GM19468 (cell line): ENCODE data around the gene RPS21.
A peak's percentile ranks its signal among the peaks of the same experiment; 100 is the strongest.

Experiments
- ATAC-seq: cut with Tn5 transposase; IDR thresholded peaks from one replicate; pipeline ENCODE4 v1.9.1; 2021; ENCODE audit warnings: mild to moderate bottlenecking, moderate library complexity, moderate number of reproducible peaks; ENCODE audit not compliant: unreplicated experiment; ENCODE audit errors: extremely low read depth

RPS21 gene

GRCh38 chr20:62386383-62387218, at the start of gene RPS21:
Gene RPS21 (plus strand): TSS chr20:62387103. CDS start chr20:62387339, 236 bp downstream.
- ATAC-seq, result peak; percentile 64

- no peak for ATAC-seq
Measured at GRCh38 chr20:62337558-62338293, 49.2 kb upstream of the RPS21 start.

DNA sequence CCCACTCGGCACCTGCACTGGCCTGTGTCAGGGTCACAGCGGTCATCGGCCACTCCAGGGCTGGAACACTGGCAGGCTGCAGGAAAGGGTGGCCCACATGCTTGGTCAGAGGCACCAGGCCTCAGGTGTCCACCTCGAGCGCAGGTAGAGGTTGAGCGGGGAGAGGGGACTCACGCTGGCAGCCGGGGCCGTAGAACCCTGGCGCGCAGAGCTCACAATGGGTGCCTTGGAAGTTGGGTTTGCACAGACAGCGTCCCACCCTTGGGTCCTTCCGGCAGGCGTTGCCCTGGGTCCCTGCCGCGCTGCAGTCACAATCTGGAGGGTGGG, 48.6 kb upstream of the RPS21 start:
- no peak for ATAC-seq

DNA sequence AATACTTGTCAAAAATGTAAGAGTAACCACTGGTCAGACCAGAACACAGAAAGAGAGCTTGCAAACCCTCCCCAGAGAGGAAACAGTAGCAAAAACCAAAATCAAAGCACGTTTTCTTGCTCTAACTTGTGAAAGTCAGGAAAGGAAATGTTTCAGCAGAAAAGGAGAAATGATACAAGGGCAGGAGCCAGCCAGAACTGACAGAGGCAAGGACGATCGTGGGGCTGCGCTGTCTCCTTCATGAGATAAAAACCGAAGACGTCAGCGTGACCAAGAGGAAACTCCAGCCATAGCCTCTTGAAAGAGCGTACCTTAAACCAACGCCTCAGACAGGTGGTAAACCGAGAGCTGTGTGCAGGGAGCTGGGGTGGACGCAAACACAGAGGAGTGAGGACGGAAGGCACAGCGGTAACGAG, 47.2 kb upstream of the RPS21 start:
- ATAC-seq, result peak; percentile 55

- no peak for ATAC-seq
Measured at GRCh38 chr20:62342910-62343309, 44.0 kb upstream of the RPS21 start.

GRCh38 chr20:62344092-62344491, 42.8 kb upstream of the RPS21 start:
- ATAC-seq, result no peak

DNA sequence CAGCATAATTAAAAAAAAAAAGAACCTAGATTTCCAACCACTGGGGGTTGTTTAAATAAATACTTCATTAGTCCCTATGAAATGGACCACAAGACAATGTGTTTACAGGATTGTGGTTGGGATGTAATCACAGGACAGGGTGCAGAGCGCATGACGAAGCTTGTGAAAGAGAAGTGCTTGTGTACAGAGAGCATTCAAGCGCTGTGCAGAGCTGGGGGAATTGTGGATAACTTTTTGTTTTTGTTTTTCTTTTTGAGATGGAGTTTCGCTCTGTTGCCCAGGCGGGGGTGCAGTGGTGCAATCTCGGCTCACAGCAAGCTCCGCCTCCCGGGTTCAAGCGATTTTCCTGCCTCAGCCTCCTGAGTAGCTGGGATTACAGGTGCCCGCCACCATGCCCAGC, 42.1 kb upstream of the RPS21 start:
- no peak for ATAC-seq

- ATAC-seq, result no peak
Measured at GRCh38 chr20:62345681-62346370, 41.1 kb upstream of the RPS21 start.

DNA sequence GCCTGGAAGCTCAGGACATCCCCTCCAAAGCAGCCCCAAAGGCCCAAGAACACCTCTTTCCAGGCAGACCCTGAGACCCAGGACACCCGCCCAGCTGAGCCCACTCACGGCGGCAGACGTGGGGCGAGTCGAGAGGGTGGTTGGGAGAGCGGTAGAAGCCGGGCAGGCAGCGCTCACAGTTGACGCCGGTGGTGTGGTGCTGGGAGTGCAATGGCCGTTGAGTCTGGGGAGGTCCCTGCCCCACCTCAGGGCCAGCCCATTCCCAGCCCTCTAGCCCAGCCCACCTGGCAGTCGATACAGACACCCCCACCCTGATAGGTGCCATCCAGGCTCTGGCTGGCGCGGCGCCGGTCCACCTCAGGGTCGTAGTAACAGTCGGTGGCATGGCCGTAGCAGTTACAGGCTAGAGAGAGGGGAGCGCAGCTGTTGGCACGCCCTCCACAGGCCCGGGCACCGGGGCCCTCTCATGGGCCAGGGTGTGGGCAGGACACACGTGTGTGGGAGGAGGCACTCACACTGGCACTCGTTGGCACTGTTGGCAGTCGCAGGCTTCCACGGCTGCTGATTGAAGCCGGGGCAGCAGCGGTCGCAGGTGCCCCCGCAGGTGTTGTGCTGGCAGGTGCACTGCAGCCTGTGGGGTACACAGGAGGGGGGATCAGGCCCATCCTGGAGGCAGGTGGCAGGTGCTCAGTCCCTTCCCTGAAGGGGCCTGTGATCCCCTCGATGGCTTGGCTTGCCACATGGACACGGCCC, 40.3 kb upstream of the RPS21 start:
- ATAC-seq, result no peak

DNA sequence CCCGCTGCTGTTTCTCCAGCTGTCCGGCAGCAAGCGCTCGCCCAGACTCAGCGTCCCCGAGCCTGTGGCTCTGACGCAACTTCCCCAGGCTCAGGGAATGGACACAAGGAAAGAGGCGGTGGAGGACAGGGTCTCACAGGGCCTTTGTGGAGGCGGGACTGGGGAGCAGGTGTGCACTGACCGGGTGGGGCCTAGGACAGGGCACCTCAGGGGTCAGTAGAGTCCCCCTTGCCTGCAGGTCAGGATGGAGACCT, 39.8 kb upstream of the RPS21 start:
- no peak for ATAC-seq

DNA sequence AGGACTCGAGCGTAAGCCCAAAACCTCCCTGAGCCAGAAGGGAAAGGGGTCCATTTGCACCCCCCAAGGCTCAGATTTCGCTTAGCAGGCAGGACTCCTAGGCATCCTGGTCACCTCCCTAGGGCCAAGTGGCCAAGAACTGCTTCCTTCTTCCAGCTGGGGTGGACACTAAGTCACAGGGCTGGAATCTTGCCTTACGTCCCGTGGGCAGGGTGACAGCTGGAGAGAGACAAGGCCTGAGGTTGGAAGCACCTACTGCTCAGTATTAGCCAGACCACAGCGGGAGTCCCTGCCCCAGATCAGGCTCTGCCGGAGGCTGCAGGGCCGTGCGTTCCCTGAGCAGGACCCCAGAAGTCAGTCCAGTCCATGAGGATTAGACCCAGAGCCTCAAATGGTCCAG, 39.5 kb upstream of the RPS21 start:
- ATAC-seq, result no peak

DNA sequence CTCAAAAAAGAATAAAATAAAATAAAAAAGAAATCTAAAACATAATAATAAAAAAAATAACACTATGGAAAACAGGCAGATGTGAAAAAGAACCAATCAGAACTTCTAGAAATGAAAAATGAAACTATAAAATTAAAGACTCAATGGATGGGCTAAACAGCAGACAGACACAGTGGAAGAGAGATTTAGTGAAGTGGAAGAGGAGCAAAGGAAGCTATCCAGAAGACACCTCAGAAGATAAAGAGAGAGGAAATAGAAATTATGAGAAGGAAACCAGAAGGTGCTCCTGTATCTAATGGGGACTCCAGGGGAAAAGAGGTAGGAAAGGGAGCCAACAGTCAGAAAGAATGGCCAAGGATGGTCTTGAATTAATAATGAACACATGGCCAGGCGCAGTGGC, 38.3 kb upstream of the RPS21 start:
- ATAC-seq, result no peak

DNA sequence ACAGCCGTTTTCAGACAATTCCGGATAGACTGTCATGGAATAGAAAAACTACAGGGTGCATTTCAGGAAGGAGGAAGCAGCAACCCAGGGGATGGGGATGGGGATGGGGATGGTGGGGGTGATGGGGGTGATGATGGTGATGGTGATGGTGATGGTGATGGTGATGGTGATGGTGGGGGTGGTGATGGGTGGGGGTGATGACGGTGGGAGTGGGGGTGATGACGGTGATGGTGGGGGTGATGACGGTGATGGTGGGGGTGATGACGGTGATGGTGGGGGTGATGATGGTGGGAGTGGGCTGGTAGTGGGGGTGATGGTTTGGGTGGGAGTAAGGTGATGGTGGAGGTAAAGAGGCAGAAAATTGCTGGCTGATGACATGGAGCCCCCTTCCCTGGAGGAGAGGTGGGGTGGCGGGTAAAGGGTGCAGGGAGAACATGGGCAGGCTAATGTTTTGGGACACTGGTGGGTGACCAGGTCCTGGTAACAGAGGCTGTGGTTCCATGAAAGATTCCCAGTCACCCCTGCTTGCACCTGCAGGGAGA, 37.3 kb upstream of the RPS21 start:
- ATAC-seq, result no peak

DNA sequence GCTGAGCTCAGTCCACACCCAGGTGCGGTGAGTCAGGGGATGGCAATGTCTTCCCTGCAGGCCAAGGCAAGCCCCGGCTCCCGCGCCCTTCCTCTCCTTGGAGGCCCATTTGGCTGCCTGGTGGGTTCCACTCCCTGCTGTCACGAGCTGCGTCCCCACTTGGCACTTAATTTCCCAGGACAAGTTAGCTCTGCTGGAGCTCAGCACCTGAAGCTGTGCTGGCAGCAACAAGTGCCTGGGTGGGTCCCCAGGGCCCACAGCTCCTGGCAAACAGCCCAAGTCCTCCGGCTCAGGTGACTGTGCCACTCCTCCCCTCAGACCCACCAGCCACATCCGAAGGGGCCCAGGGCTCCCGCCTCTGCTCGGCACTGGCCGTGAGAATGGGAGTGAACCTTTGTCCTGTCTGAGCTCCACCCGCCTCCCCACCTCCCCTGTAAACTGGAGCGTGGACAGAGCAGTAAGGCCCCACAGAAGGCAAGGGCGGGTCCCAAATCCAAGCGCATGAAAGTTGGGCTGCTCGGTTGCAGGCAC, 36.7 kb upstream of the RPS21 start:
- no peak for ATAC-seq

GRCh38 chr20:62350629-62351422, 36.1 kb upstream of the RPS21 start:
- ATAC-seq, result no peak

DNA sequence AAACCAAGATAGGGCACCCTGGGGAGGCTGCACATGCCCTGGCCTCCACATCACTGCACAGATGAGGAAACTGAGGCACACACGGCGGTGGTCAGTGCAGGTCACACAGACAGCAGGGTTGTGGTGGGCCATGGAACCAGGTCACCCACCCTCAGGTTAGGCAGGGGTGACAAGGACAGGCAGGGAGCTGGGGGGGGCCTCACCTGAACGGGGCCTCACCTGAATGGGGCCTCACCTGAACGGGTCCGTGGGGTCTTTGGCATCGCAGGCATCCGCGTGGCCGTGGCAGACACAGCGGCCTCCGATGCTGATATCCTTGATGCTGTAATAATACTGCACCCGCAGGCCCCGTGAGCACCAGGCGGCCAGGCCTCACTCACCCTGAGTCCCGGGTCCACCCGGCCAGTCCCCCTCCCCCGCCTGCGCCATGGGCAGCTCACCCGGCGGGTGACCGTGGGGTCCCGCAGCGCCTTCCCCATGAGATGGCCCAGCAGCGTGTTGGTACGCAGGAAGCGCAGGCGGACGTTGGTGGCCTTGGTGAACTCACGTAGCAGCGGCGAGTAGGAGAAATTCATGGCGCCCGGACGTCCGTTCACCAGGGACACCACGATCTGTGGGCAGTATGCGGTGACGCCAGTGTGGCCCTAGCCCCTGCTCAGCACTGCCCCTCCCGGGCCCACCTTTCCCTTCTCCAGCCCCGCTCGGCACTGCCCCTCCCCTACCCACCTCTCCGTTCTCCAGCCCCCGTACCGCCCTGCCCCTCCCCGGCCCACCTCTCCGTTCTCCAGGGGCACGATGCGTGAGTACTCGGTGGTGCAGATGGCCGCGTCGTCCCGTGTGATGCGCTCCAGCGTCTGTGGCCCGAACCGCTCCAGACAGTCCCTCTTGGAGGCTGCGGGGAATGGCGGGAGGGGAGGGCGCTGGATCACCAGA, 35.2 kb upstream of the RPS21 start:
- no peak for ATAC-seq

GRCh38 chr20:62352402-62353288, 34.3 kb upstream of the RPS21 start:
- no peak for ATAC-seq
